T-cell (primary cell): ENCODE data around the gene USP30. TPM values are rescaled to one million over a fixed set of nuclear protein-coding genes. Genes with fewer than 3 reads are reported as not detected.
A peak's percentile ranks its signal among the peaks of the same experiment; 100 is the strongest.

ENCODE experiments used
- ATAC-seq, 4 experiments: fragments of 200-7000 bp in 3 of 4; fragments of 150-1000 bp in 1 of 4; cut with Tn5 transposase; replicated peaks in 1 of 4; 1 replicate in 3 of 4; 2 replicates in 1 of 4; pipeline ENCODE4 v1.10.0; 2021; ENCODE audit warnings: moderate library complexity in 3 of 4, mild to moderate bottlenecking in 2 of 4, moderate number of reproducible peaks in 1 of 4
- CTCF ChIA-PET, 2 donors: fragments of 300-600 bp; sonication (Branson Sonifier 250); formaldehyde crosslinking; loops; one replicate each; lab custom pipeline; 2022; ENCODE audit warnings: antibody characterized with exemption in 2 of 2; lab: Charles Lee
- POLR2A ChIA-PET, 2 donors: fragments of 300-600 bp; sonication (Branson Sonifier 250); formaldehyde crosslinking; loops; one replicate each; lab custom pipeline; 2022; ENCODE audit warnings: antibody characterized with exemption in 2 of 2; lab: Charles Lee
- DNase-seq, 35 experiments: peaks; one replicate each; pipeline versions ENCODE4 v3.0.0 to v3.0.0-alpha.2; 2013 to 2023
- H3K27ac ChIP-seq: one replicate; pipeline ENCODE4 v1.5.1; 2013; ENCODE audit warnings: low read length
- H3K27me3 ChIP-seq, 2 experiments: replicated peaks in 1 of 2; 1 replicate in 1 of 2; 2 replicates in 1 of 2; pipeline versions ENCODE4 v1.6.1 to v1.7.0; 2013; ENCODE audit warnings: low read length in 1 of 2, mixed read lengths in 1 of 2; ENCODE audit not compliant: control insufficient read depth in 2 of 2, insufficient read depth in 2 of 2; ENCODE audit errors: extremely low read depth in 1 of 2
- H3K36me3 ChIP-seq, 2 donors: 1 replicate in 1 of 2; 2 replicates in 1 of 2; pipeline versions ENCODE4 v1.6.1 to v1.7.0; 2013; ENCODE audit warnings: low read length in 1 of 2; ENCODE audit not compliant: control insufficient read depth in 2 of 2, insufficient read depth in 1 of 2; ENCODE audit errors: extremely low read depth in 1 of 2
- H3K4me1 ChIP-seq, 2 experiments: 1 replicate in 1 of 2; 2 replicates in 1 of 2; pipeline versions ENCODE4 v1.6.1 to v1.7.0; 2013; ENCODE audit warnings: low read length in 2 of 2, mixed read lengths in 1 of 2; ENCODE audit not compliant: insufficient read depth in 2 of 2, control insufficient read depth in 1 of 2; ENCODE audit errors: extremely low read depth in 1 of 2
- H3K4me3 ChIP-seq, 2 donors: 1 replicate in 1 of 2; 2 replicates in 1 of 2; pipeline versions ENCODE4 v1.5.1 to v1.7.0; 2013; ENCODE audit warnings: mild to moderate bottlenecking in 2 of 2, low read length in 1 of 2, moderate library complexity in 1 of 2; ENCODE audit not compliant: control insufficient read depth in 1 of 2; ENCODE audit errors: extremely low read depth in 1 of 2
- H3K9me3 ChIP-seq: 2 replicates; pipeline ENCODE4 v1.7.0; 2013
- H3K27ac Mint-ChIP-seq, 2 donors: one replicate each; pipeline ENCODE4 v1.8.0; 2020 to 2021; ENCODE audit warnings: mild to moderate bottlenecking in 2 of 2, mixed read lengths in 2 of 2
- H3K27me3 Mint-ChIP-seq, 2 donors: one replicate each; pipeline ENCODE4 v1.8.0; 2021 to 2022; ENCODE audit warnings: mixed read lengths in 2 of 2
- H3K36me3 Mint-ChIP-seq: one replicate; pipeline ENCODE4 v1.8.0; 2021; ENCODE audit warnings: mixed read lengths
- H3K4me1 Mint-ChIP-seq, 3 donors: one replicate each; pipeline ENCODE4 v1.8.0; 2020 to 2022; ENCODE audit warnings: mixed read lengths in 3 of 3, mild to moderate bottlenecking in 1 of 3
- H3K4me3 Mint-ChIP-seq, 3 donors: one replicate each; pipeline ENCODE4 v1.8.0; 2020 to 2022; ENCODE audit warnings: mild to moderate bottlenecking in 3 of 3, mixed read lengths in 3 of 3, moderate library complexity in 3 of 3
- H3K9me3 Mint-ChIP-seq, 3 donors: one replicate each; pipeline ENCODE4 v1.8.0; 2020 to 2022; ENCODE audit warnings: mixed read lengths in 3 of 3
- WGBS: methylation state at CpG from one replicate; pipeline ENCODE4 v1.1.5; 2013; ENCODE audit warnings: missing lambda C conversion rate; ENCODE audit not compliant: insufficient coverage; 5-methylcytosine and 5-hydroxymethylcytosine counted together
- total RNA-seq, 35 experiments: library from RNA in 6 of 35; stranded (reverse) in 6 of 35; fragments of 120-200 nt in 1 of 35; gene quantifications; one replicate each; pipeline versions ENCODE4 v1.2.1 to v1.2.4 and lab custom pipeline; 2013 to 2026

The USP30 gene
- 10 to 100 TPM in 4 of 5 donors, 1 to 10 TPM in 1; 9.8 to 20.9 (median 13.9) TPM for total RNA-seq
- 10.0 TPM for total RNA-seq (2013)
- 3.3 to 22.6 (median 14.0) reads per million in 29 experiments for total RNA-seq (lab: John Stamatoyannopoulos, UW)

- H3K27me3 ChIP-seq: no peaks in the 10 kb centered on the region
- Mint-ChIP-seq H3K36me3 (peaks cover 9% of the 10 kb centered on the region), H3K27me3 (no peaks in the 10 kb centered on the region), H3K27ac (peak within 1 kb of the TSS; percentile 93), H3K9me3 (no peaks in the 10 kb centered on the region), H3K4me1 (peaks cover 12 to 31% (median 19%) of the 10 kb centered on the region in 3 donors), H3K4me3 (peak within 1 kb of the TSS; percentile 86 to 98 (median 90))
- WGBS: 0% methylated on average over 49 of the region's 61 CpGs
- ChIA-PET CTCF (interaction anchor here in 1 of 2 donors (0.5 kb wide), 1 partner anchor 247 kb away, joined by 3 read pairs; no protein-coding TSS in a partner anchor), POLR2A (interaction anchor here in 1 of 2 donors (0.6 kb wide), 1 partner anchor 10 kb away, joined by 3 read pairs; no protein-coding TSS in a partner anchor)
- no peaks in the 10 kb centered on the region for H3K9me3 ChIP-seq
- H3K36me3 ChIP-seq: peaks cover under 1 to 7% of the 10 kb centered on the region in 2 donors
- H3K4me3 ChIP-seq: peak within 1 kb of the TSS; percentile 97 to 99
- peak; percentile 69 to 92 (median 81) for DNase-seq
- H3K4me1 ChIP-seq: peaks cover 6 to 16% of the 10 kb centered on the region in 2 experiments
- ATAC-seq: peak; percentile 81 to 90 (median 84)
- H3K27ac ChIP-seq: peak within 1 kb of the TSS; percentile 92
Observed at GRCh38 chr12:109052414-109053323, at the start of gene USP30. Gene USP30 (plus strand): TSS chr12:109052576. CDS start chr12:109052679, 103 bp downstream.

GRCh38 chr12:109004017-109004416, 48.4 kb upstream of the USP30 start:
- Histone ChIP-seq H3K4me3 (no peak overlapping the region), H3K36me3 (no peaks in the 10 kb centered on the region), H3K4me1 (no peaks in the 10 kb centered on the region), H3K27ac (no peak overlapping the region), H3K27me3 (peaks cover 0 to 7% of the 10 kb centered on the region in 2 experiments), H3K9me3 (no peaks in the 10 kb centered on the region)
- ChIA-PET POLR2A (no interaction called here), CTCF (no interaction called here)
- 40% methylated on average over 1 of the region's 3 CpGs for WGBS
- no peak overlapping the region for H3K4me3 Mint-ChIP-seq
- ATAC-seq: no peak
- peaks cover 13 to 18% of the 10 kb centered on the region in 2 donors for H3K27me3 Mint-ChIP-seq
- no peak for DNase-seq
- H3K36me3 Mint-ChIP-seq: no peaks in the 10 kb centered on the region
- H3K27ac Mint-ChIP-seq: no peak overlapping the region
- no peaks in the 10 kb centered on the region for H3K9me3 Mint-ChIP-seq
- no peaks in the 10 kb centered on the region for H3K4me1 Mint-ChIP-seq

- WGBS: no CpG with 5 or more reads among the region's 1 CpG
- ChIA-PET CTCF (no interaction called here), POLR2A (no interaction called here)
- Histone ChIP-seq H3K4me1 (no peaks in the 10 kb centered on the region), H3K9me3 (no peaks in the 10 kb centered on the region), H3K27ac (no peak overlapping the region), H3K4me3 (no peak overlapping the region), H3K36me3 (no peaks in the 10 kb centered on the region), H3K27me3 (peaks cover 0 to 22% of the 10 kb centered on the region in 2 experiments)
- H3K27me3 Mint-ChIP-seq: peaks cover 18 to 29% of the 10 kb centered on the region in 2 donors
- no peak overlapping the region for H3K27ac Mint-ChIP-seq
- ATAC-seq (no peak), DNase-seq (no peak)
- no peaks in the 10 kb centered on the region for H3K36me3 Mint-ChIP-seq
- no peak overlapping the region for H3K4me3 Mint-ChIP-seq
- H3K9me3 Mint-ChIP-seq: no peaks in the 10 kb centered on the region
- no peaks in the 10 kb centered on the region for H3K4me1 Mint-ChIP-seq
Observed at GRCh38 chr12:109009766-109010165, 42.6 kb upstream of the USP30 start.

GRCh38 chr12:109010259-109010658, 42.1 kb upstream of the USP30 start:
- CTCF ChIA-PET: no interaction called here

GRCh38 chr12:109014984-109015765, 37.2 kb upstream of the USP30 start:
- ChIA-PET CTCF (interaction anchor here in 1 of 2 donors (0.5 kb wide), 1 partner anchor 131 kb away, joined by 3 read pairs; no protein-coding TSS in a partner anchor), POLR2A (no interaction called here)
- no peaks in the 10 kb centered on the region for H3K36me3 ChIP-seq
- H3K9me3 ChIP-seq: no peaks in the 10 kb centered on the region
- peaks cover 26 to 36% of the 10 kb centered on the region in 2 donors for H3K27me3 Mint-ChIP-seq
- H3K27ac Mint-ChIP-seq: no peak overlapping the region
- H3K36me3 Mint-ChIP-seq: no peaks in the 10 kb centered on the region
- no peaks in the 10 kb centered on the region for H3K4me1 ChIP-seq
- H3K9me3 Mint-ChIP-seq: no peaks in the 10 kb centered on the region
- no peak overlapping the region for H3K4me3 ChIP-seq
- no peaks in the 10 kb centered on the region for H3K4me1 Mint-ChIP-seq
- H3K27me3 ChIP-seq: peaks cover 3 to 32% of the 10 kb centered on the region in 2 experiments
- no peak overlapping the region for H3K27ac ChIP-seq
- H3K4me3 Mint-ChIP-seq: no peak overlapping the region
- WGBS: 80% methylated on average over 1 of the region's 6 CpGs
- ATAC-seq: no peak
- DNase-seq: no peak

More at GRCh38 chr12:109010259-109010658, 42.1 kb upstream of the USP30 start:
- H3K4me1 ChIP-seq: no peaks in the 10 kb centered on the region
- no peaks in the 10 kb centered on the region for H3K36me3 Mint-ChIP-seq
- no peak overlapping the region for H3K27ac ChIP-seq
- no peak overlapping the region for H3K4me3 Mint-ChIP-seq
- H3K36me3 ChIP-seq: no peaks in the 10 kb centered on the region
- peaks cover 18 to 31% of the 10 kb centered on the region in 2 donors for H3K27me3 Mint-ChIP-seq
- no peaks in the 10 kb centered on the region for H3K9me3 Mint-ChIP-seq
- ATAC-seq (no peak), DNase-seq (no peak)
- POLR2A ChIA-PET: no interaction called here
- WGBS: 86% methylated on average over 2 of the region's 2 CpGs
- no peak overlapping the region for H3K27ac Mint-ChIP-seq
- H3K27me3 ChIP-seq: peaks cover 0 to 27% of the 10 kb centered on the region in 2 experiments
- H3K9me3 ChIP-seq: no peaks in the 10 kb centered on the region
- no peak overlapping the region for H3K4me3 ChIP-seq
- no peaks in the 10 kb centered on the region for H3K4me1 Mint-ChIP-seq

GRCh38 chr12:109016016-109016415, 36.4 kb upstream of the USP30 start:
- Histone ChIP-seq H3K4me3 (no peak overlapping the region), H3K4me1 (peaks cover 0 to 4% of the 10 kb centered on the region in 2 experiments), H3K27ac (no peak overlapping the region), H3K27me3 (peaks cover 3 to 34% of the 10 kb centered on the region in 2 experiments), H3K36me3 (no peaks in the 10 kb centered on the region), H3K9me3 (no peaks in the 10 kb centered on the region)
- peaks cover 0 to 3% (median 3%) of the 10 kb centered on the region in 3 donors for H3K4me1 Mint-ChIP-seq
- no peak for ATAC-seq
- no peak for DNase-seq
- H3K27ac Mint-ChIP-seq: no peak overlapping the region
- H3K27me3 Mint-ChIP-seq: peaks cover 34 to 43% of the 10 kb centered on the region in 2 donors
- no peaks in the 10 kb centered on the region for H3K36me3 Mint-ChIP-seq
- WGBS: 92% methylated on average over 2 of the region's 8 CpGs
- H3K9me3 Mint-ChIP-seq: no peaks in the 10 kb centered on the region
- ChIA-PET POLR2A (no interaction called here), CTCF (interaction anchor here in 1 of 2 donors (0.7 kb wide), 1 partner anchor 940 kb away, joined by 6 read pairs; no protein-coding TSS in a partner anchor)
- H3K4me3 Mint-ChIP-seq: no peak overlapping the region
